D721Med (cell line): ENCODE data around the gene ZSCAN16.

ENCODE experiments used
- DNase-seq: peaks from one replicate; pipeline ENCODE4 v3.0.0; 2011; ENCODE audit warnings: low spot score; ENCODE audit not compliant: insufficient read length
- FAIRE-seq: peaks from 2 replicates; lab custom pipeline; 2011; peaks lifted over from hg19 to GRCh38; lab: Jason Lieb, UNC
- TF ChIP-seq, protein P1 (sequence below): IDR thresholded peaks from 2 replicates; pipeline ENCODE4 v1.5.1; 2012; ENCODE audit warnings: mild to moderate bottlenecking, control low read depth; ENCODE audit not compliant: insufficient read depth; ENCODE audit errors: missing control alignments

Gene ZSCAN16

DNA sequence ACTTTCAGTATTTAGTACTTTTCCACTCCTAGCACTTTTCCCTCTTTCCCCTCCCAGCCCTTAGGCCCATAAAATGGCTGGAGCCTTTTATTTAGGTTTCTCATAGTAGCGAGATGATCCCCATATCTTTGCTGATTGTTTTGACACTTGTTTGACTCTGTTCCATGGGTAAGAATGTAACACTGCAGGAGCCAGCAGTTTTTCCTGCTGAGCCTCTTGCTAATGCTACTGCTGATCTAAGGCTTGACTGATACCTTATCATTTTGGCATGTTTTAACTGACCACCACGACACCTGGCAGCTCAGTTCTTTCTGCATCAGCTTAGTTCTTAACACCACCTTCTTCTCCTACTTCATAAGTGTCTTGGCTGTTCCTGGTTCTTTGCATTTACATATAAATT, 46.9 kb downstream of the ZSCAN16 start:
- DNase-seq (no peak), FAIRE-seq (no peak)
- TF ChIP-seq, protein P1, sequence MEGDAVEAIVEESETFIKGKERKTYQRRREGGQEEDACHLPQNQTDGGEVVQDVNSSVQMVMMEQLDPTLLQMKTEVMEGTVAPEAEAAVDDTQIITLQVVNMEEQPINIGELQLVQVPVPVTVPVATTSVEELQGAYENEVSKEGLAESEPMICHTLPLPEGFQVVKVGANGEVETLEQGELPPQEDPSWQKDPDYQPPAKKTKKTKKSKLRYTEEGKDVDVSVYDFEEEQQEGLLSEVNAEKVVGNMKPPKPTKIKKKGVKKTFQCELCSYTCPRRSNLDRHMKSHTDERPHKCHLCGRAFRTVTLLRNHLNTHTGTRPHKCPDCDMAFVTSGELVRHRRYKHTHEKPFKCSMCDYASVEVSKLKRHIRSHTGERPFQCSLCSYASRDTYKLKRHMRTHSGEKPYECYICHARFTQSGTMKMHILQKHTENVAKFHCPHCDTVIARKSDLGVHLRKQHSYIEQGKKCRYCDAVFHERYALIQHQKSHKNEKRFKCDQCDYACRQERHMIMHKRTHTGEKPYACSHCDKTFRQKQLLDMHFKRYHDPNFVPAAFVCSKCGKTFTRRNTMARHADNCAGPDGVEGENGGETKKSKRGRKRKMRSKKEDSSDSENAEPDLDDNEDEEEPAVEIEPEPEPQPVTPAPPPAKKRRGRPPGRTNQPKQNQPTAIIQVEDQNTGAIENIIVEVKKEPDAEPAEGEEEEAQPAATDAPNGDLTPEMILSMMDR = no peak

DNA sequence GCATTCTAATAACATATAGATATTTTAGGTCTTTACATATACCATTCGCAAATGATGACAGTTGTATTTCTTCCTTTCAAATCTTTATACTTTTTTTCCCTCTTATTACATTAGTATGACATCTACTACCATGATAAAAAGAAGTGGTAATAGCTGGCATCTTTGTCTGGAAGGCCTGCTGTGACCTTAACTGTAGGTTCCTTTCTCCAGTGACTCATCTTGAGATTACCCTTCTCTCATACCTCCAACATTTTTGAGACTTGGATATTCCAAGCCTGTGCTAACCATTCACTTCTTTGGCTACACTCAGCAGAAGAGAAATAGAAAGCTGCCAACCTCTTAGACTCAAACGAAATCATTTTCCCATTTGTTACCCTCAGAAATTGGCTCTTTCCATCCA, 47.6 kb downstream of the ZSCAN16 start:
- TF ChIP-seq, protein P1 = no peak
- FAIRE-seq (no peak), DNase-seq (no peak)

DNA sequence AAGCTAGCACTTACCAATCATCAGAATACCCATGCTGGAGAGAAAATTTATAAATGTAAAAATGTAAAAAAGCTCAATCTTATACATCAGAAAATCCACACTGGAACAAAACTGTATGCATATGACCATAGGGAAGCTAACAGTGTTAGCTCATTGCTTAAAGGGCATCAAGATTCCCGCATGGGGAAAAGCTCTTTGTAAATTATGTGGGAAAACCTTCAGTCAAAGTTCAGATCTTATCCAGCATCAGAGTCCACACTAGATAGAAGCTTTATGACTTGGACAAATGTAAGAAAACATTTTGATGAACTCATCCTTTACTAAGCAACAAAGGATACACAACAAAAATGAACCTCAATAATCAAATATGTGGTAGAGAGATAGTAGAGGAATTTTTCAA, 52.0 kb downstream of the ZSCAN16 start:
- TF ChIP-seq, protein P1 = no peak
- no peak for FAIRE-seq
- no peak for DNase-seq
